Measurements from ENCODE around the gene HOXD9. TPM values are rescaled to one million over a fixed set of nuclear protein-coding genes. Genes with fewer than 3 reads are reported as not detected.

The HOXD9 gene
- total RNA-seq, 2 experiments from 2014 or later, result not detected

GRCh38 chr2:176160986-176161824, 38.7 kb downstream of the HOXD9 start:
- ATAC-seq, result no peak
- intact Hi-C loops (cut with micrococcal nuclease), result loop anchor here (5.0 kb wide), 1 partner anchor 39 kb away; the partner anchor contains the start of gene HOXD9
- H3K4me1 Mint-ChIP-seq (ENCODE audit: low read depth), result peaks cover 23% of the 10 kb centered on the region
- TF ChIP-seq CTCF (IDR thresholded peaks at IDR 0.05), result no peak
- POLR2A ChIA-PET, result interaction anchor here (1.0 kb wide), 1 partner anchor 9 kb away, joined by 3 read pairs; no protein-coding TSS in a partner anchor
- DNase-seq, result no peak
- no peak overlapping the region for H3K27ac Mint-ChIP-seq
- H3K27me3 Mint-ChIP-seq, result peaks cover 82% of the 10 kb centered on the region
- CTCF ChIA-PET, result interaction anchor here (0.8 to 5.5 kb wide), 9 partner anchors 21 to 393 kb away, joined by 3 to 34 read pairs (median 4); no protein-coding TSS in a partner anchor
- no peak overlapping the region for H3K4me3 Mint-ChIP-seq
- H3K36me3 Mint-ChIP-seq (ENCODE audit: low read depth), result peaks cover 3% of the 10 kb centered on the region
- peaks cover 4% of the 10 kb centered on the region for H3K9me3 Mint-ChIP-seq

GRCh38 chr2:176161825-176162626, 39.5 kb downstream of the HOXD9 start:
- intact Hi-C loops (cut with micrococcal nuclease), result loop anchor here (5.0 kb wide), 1 partner anchor 40 kb away; the partner anchor contains the start of gene HOXD9
- no peak overlapping the region for H3K27ac Mint-ChIP-seq
- no peak for TF ChIP-seq CTCF (IDR thresholded peaks at IDR 0.05)
- CTCF ChIA-PET, result interaction anchor here (0.7 to 5.5 kb wide), 9 partner anchors 22 to 392 kb away, joined by 3 to 34 read pairs (median 4); no protein-coding TSS in a partner anchor
- no peak for DNase-seq
- peaks cover 83% of the 10 kb centered on the region for H3K27me3 Mint-ChIP-seq
- POLR2A ChIA-PET, result interaction anchor here (0.7 to 1.0 kb wide), 2 partner anchors 10 to 840 kb away, joined by 3 read pairs; no protein-coding TSS in a partner anchor
- H3K9me3 Mint-ChIP-seq, result peaks cover 4% of the 10 kb centered on the region
- peaks cover 3% of the 10 kb centered on the region for H3K36me3 Mint-ChIP-seq (ENCODE audit: low read depth)
- no peak for ATAC-seq
- no peak overlapping the region for H3K4me3 Mint-ChIP-seq
- H3K4me1 Mint-ChIP-seq (ENCODE audit: low read depth), result peaks cover 23% of the 10 kb centered on the region

GRCh38 chr2:176162911-176163671, 40.6 kb downstream of the HOXD9 start:
- H3K27ac Mint-ChIP-seq, result no peak overlapping the region
- no peak for TF ChIP-seq CTCF (IDR thresholded peaks at IDR 0.05)
- H3K4me3 Mint-ChIP-seq, result no peak overlapping the region
- CTCF ChIA-PET, result interaction anchor here (0.7 to 5.5 kb wide), 2 partner anchors 23 to 65 kb away, joined by 3 to 34 read pairs; no protein-coding TSS in a partner anchor
- H3K36me3 Mint-ChIP-seq (ENCODE audit: low read depth), result peaks cover 3% of the 10 kb centered on the region
- peaks cover 4% of the 10 kb centered on the region for H3K9me3 Mint-ChIP-seq
- POLR2A ChIA-PET, result interaction anchor here (0.7 kb wide), 1 partner anchor 841 kb away, joined by 3 read pairs; no protein-coding TSS in a partner anchor
- intact Hi-C loops (cut with micrococcal nuclease), result loop anchor here (5.0 kb wide), 1 partner anchor 41 kb away; the partner anchor contains the start of gene HOXD9
- DNase-seq (no peak), ATAC-seq (no peak)
- H3K27me3 Mint-ChIP-seq, result peaks cover 86% of the 10 kb centered on the region
- H3K4me1 Mint-ChIP-seq (ENCODE audit: low read depth), result peaks cover 16% of the 10 kb centered on the region

GRCh38 chr2:176163672-176164056, 41.1 kb downstream of the HOXD9 start:
- H3K27ac Mint-ChIP-seq, result no peak overlapping the region
- CTCF ChIA-PET, result interaction anchor here (5.5 kb wide), 1 partner anchor 23 kb away, joined by 34 read pairs; no protein-coding TSS in a partner anchor
- intact Hi-C loops (cut with micrococcal nuclease), result loop anchor here (5.0 kb wide), 1 partner anchor 41 kb away; the partner anchor contains the start of gene HOXD9
- no peak for TF ChIP-seq CTCF (IDR thresholded peaks at IDR 0.05)
- POLR2A ChIA-PET, result no interaction called here
- H3K36me3 Mint-ChIP-seq (ENCODE audit: low read depth), result peaks cover 3% of the 10 kb centered on the region
- H3K27me3 Mint-ChIP-seq, result peaks cover 84% of the 10 kb centered on the region
- no peak overlapping the region for H3K4me3 Mint-ChIP-seq
- no peak for DNase-seq
- ATAC-seq, result no peak
- H3K4me1 Mint-ChIP-seq (ENCODE audit: low read depth), result peaks cover 13% of the 10 kb centered on the region
- H3K9me3 Mint-ChIP-seq, result peaks cover 4% of the 10 kb centered on the region
